ENCODE results near the gene LRP8. TPM values are rescaled to one million over a fixed set of nuclear protein-coding genes. Genes with fewer than 3 reads are reported as not detected.

LRP8 gene
- total and polyA plus RNA-seq, 2 of the 13 experiments (the other 11 are each of a cell fraction or from before 2014, with no cell fraction given) = 17.3 to 17.4 TPM

GRCh38 chr1:53326598-53327181, 1.2 kb downstream of the LRP8 start (continued):
- TF ChIP-seq PRPF4 (IDR thresholded peaks at IDR 0.05; ENCODE audit: low read depth, low read length, poor library complexity, severe bottlenecking) (no peak), ZNF704 (CRISPR knock-in tag; IDR thresholded peaks at IDR 0.05; ENCODE audit: borderline replicate concordance) (no peak), ZNF724P (CRISPR knock-in tag; IDR thresholded peaks at IDR 0.05; ENCODE audit: borderline replicate concordance) (peak; percentile 56; the same call in 1 of the 2 replicates), MXD1 (CRISPR knock-in tag; IDR thresholded peaks at IDR 0.05) (peak; percentile 44; the same call in 1 of the 2 replicates), DBP (CRISPR knock-in tag; IDR thresholded peaks at IDR 0.05; ENCODE audit: not compliant biosample characterization) (peak; percentile 84), FOXC1 (CRISPR knock-in tag; IDR thresholded peaks at IDR 0.05; ENCODE audit: borderline replicate concordance) (peak; percentile 32; the same call in 1 of the 2 replicates), SP140L (CRISPR knock-in tag; IDR thresholded peaks at IDR 0.05; ENCODE audit: borderline replicate concordance) (no peak), SIN3A (IDR thresholded peaks at IDR 0.05; ENCODE audit: borderline replicate concordance, low read depth, low read length) (0 out of 2 replicates have a peak, but pooled peaks have one; percentile 55), MXD3 (CRISPR knock-in tag; IDR thresholded peaks at IDR 0.05) (0 out of 2 replicates have a peak, but pooled peaks have one; percentile 47), IRF1 (CRISPR knock-in tag; IDR thresholded peaks at IDR 0.05; ENCODE audit: low read depth) (no peak), PHF21A (CRISPR knock-in tag; IDR thresholded peaks at IDR 0.05) (no peak; the same call in 1 of the 2 replicates), SMYD3 (CRISPR knock-in tag; IDR thresholded peaks at IDR 0.05) (no peak), ZFP90 (CRISPR knock-in tag; IDR thresholded peaks at IDR 0.05; ENCODE audit: borderline replicate concordance) (no peak), PTBP1 (IDR thresholded peaks at IDR 0.05; ENCODE audit: low read depth, low read length, poor library complexity, severe bottlenecking) (no peak), ZNF557 (CRISPR knock-in tag; IDR thresholded peaks at IDR 0.05) (0 out of 2 replicates have a peak, but pooled peaks have one; percentile 11), ZC3H4 (CRISPR knock-in tag; IDR thresholded peaks at IDR 0.05; ENCODE audit: borderline replicate concordance) (peak; percentile 94; the same call in 1 of the 2 replicates), ZMAT3 (CRISPR knock-in tag; conservative IDR thresholded peaks at IDR 0.05) (peak; percentile 50), IRX3 (CRISPR knock-in tag; IDR thresholded peaks at IDR 0.05; ENCODE audit: borderline replicate concordance, low read depth) (0 out of 2 replicates have a peak, but pooled peaks have one; percentile 31), ZNF205 (CRISPR knock-in tag; IDR thresholded peaks at IDR 0.05) (0 out of 2 replicates have a peak, but pooled peaks have one; percentile 28), EEA1 (CRISPR knock-in tag; IDR thresholded peaks at IDR 0.05; ENCODE audit: borderline replicate concordance) (no peak; the same call in 1 of the 2 replicates), ZBTB7A (CRISPR knock-in tag; IDR thresholded peaks at IDR 0.05) (peak; percentile 45; the same call in 1 of the 2 replicates), KLF16 (CRISPR knock-in tag; IDR thresholded peaks at IDR 0.05) (peak in 1 of 2 experiments; percentile 72; a peak in 1 of 4 replicates), ZNF615 (CRISPR knock-in tag; IDR thresholded peaks at IDR 0.05; ENCODE audit: borderline replicate concordance) (no peak), ZNF772 (CRISPR knock-in tag; IDR thresholded peaks at IDR 0.05) (no peak), ZFX (CRISPR knock-in tag; IDR thresholded peaks at IDR 0.05; ENCODE audit: low read depth) (0 out of 2 replicates have a peak, but pooled peaks have one; percentile 21), ZNF547 (CRISPR knock-in tag; IDR thresholded peaks at IDR 0.05) (peak; percentile 81)
